HUES6 (cell line): ENCODE measurements around the gene PHACTR1.
"Not testable (repeated sequence)": the region's sequence is repeated elsewhere in the genome, so short reads cannot be mapped to it uniquely, and the experiment has no call there.

Source experiments
- H3K27ac ChIP-seq: 2 replicates; pipeline ENCODE4 v1.7.0; 2013; ENCODE audit warnings: low read depth, mild to moderate bottlenecking, low read length, inconsistent platforms
- H3K27me3 ChIP-seq: 2 replicates; pipeline ENCODE4 v1.6.1; 2013; ENCODE audit warnings: low read length; ENCODE audit not compliant: control insufficient read depth, insufficient read depth
- H3K36me3 ChIP-seq: 2 replicates; pipeline ENCODE4 v1.6.1; 2013; ENCODE audit warnings: low read length; ENCODE audit not compliant: control insufficient read depth, insufficient read depth
- H3K4me1 ChIP-seq: 2 replicates; pipeline ENCODE4 v1.6.1; 2013; ENCODE audit warnings: low read length; ENCODE audit not compliant: control insufficient read depth, insufficient read depth
- H3K4me3 ChIP-seq: 2 replicates; pipeline ENCODE4 v1.5.1; 2013; ENCODE audit warnings: low read depth, low read length
- H3K9ac ChIP-seq: one replicate; pipeline ENCODE4 v1.6.1; 2013; ENCODE audit warnings: mild to moderate bottlenecking, low read length
- H3K9me3 ChIP-seq: 2 replicates; pipeline ENCODE4 v1.6.1; 2013; ENCODE audit warnings: low read depth, low read length; ENCODE audit not compliant: control insufficient read depth, insufficient read depth

PHACTR1 gene

DNA sequence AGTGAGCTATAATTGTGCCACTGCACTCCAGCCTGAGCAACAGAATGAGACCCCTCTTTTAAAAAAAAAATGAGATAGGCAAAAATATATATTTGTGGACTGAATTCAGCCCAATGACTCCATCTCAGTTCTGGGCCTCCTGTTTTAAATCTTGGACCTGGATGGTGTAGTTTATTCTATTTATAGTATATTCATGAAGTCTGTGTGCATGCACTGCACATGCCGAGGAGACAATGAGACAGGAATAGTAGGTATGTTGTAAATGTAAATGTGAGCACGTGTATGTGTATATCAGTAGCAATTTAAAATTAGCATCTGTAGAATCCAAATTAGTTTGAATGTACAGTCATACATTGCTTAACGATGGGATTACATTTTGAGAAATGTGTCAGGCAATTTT lies 520.8 kb downstream of the PHACTR1 start:
- H3K27me3 ChIP-seq, result no peaks in the 10 kb centered on the region
- H3K4me3 ChIP-seq, result no peak overlapping the region
- no peak overlapping the region for H3K27ac ChIP-seq

DNA sequence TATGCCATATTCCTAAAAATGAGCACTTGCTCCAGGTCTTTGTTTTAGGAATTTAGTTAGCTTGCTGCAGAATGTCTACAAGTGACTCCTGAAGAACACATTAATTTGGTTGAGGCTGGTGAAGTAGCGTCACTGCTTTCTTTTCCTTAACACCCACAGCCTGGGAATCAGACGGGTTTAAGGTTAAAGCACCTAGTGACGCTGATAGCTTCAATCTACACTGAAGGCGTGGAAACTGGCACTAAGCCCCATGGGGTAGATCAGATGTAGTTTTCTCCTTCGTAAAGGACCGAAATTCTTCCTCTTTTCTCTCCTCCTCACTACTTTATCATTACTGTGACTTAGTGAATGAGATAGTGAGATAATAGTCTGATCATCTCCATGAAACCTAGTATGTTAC lies 521.5 kb downstream of the PHACTR1 start:
- Histone ChIP-seq H3K27me3 (no peaks in the 10 kb centered on the region), H3K27ac (no peak overlapping the region), H3K4me1 (no peaks in the 10 kb centered on the region), H3K4me3 (no peak overlapping the region), H3K9me3 (no peaks in the 10 kb centered on the region), H3K36me3 (no peaks in the 10 kb centered on the region), H3K9ac (no peak overlapping the region)

More for the DNA sequence above, 520.8 kb downstream of the PHACTR1 start:
- Histone ChIP-seq H3K9me3 (no peaks in the 10 kb centered on the region), H3K36me3 (no peaks in the 10 kb centered on the region), H3K9ac (no peak overlapping the region), H3K4me1 (no peaks in the 10 kb centered on the region)

DNA sequence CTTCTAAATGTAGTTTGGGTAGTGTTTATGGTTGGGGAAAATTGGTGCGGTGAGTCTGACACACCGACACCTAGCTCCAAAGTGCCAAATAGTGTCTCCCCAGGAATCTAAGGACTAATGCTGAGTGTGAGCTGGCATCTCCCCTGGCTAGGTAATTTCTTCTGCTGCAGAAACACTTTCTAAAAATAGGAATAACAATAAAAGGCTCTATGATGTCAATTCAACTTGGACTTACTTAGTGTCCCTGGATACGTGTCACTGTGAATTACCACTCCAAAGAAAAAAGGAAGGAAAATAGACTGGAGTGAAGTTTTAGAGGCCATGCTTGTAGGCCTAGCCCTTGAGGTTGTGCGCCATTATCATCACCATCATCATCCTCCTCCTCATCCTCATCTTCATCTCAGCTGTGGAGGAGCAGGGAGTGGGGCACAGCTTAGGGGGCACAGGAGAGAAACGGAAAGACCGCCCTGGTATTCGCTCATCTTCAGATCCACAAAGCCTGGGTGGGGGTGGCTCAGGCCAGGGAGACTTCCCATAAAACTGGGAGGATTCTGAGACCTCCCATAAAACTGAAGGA lies 522.2 kb downstream of the PHACTR1 start:
- Histone ChIP-seq H3K9ac (no peak overlapping the region), H3K4me3 (no peak overlapping the region), H3K27ac (no peak overlapping the region), H3K27me3 (no peaks in the 10 kb centered on the region), H3K9me3 (peaks cover 3% of the 10 kb centered on the region; the same call in 1 of the 2 replicates), H3K4me1 (no peaks in the 10 kb centered on the region), H3K36me3 (no peaks in the 10 kb centered on the region)

DNA sequence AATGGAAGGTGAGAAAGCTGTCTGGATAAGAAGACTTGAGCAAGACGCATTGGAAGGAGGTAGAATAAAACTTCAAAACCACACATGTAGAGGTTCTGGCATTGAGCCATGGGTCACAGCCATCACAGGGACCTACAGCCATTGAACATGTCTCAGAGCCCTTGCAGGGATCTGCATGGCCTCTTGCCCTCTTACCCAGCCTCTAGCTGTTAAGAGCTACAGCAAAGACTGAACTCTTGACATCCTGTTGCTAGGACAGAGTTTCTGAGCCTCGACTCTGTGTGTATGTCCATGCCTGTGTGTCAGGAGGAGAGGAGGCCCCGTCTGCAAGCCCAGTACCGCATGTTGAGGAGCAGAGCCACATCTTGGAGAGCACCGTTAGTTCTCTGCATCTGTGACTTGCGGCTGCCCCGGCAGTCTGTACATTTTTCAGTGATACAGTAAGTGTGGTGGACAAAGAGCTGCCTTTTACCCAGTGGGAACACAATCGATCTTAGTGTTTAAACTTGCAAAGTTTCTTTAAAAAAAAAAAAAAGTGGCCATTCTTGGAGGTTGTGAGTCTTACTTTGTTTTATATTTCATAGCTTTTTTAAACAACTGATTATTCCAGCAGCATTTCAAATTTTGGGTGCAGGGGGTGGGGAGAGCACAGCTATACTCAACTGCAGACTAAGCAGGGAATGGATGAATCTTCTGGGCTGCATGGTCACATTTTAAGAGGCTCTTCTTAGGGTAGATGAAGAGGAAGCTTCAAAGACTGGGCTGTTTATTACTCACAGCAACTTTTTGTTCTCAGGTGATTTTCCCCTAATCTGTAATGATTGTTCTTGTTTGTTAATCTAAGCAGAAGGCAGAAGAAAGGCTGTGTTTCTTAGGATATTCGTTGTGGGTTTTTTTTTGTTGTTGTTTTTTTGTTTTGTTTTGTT lies 523.2 kb downstream of the PHACTR1 start:
- no peak overlapping the region for H3K4me3 ChIP-seq
- no peaks in the 10 kb centered on the region for H3K36me3 ChIP-seq
- no peaks in the 10 kb centered on the region for H3K4me1 ChIP-seq
- H3K27ac ChIP-seq, result no peak overlapping the region
- no peak overlapping the region for H3K9ac ChIP-seq
- H3K27me3 ChIP-seq, result no peaks in the 10 kb centered on the region
- peaks cover 4% of the 10 kb centered on the region; the same call in 1 of the 2 replicates for H3K9me3 ChIP-seq

DNA sequence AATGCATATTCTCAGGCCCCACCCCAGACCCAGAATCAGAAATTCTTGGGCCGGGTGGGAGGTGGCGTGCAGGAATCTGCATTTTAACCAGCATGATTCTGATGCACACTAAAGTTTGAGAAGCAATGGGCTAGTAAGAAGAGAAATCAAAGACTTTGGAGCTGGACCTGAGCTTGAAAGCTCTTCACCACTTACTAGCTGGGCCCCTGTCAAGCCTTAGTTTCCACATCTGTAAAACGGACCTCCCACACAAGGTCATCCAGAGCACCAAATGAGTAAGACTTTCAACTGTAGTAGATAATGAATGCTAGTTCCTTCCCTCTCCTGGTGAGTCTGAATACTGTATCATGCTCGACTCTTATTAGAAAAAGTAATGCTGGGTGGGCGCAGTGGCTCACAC lies 524.8 kb downstream of the PHACTR1 start:
- no peaks in the 10 kb centered on the region for H3K27me3 ChIP-seq
- H3K9me3 ChIP-seq, result peaks cover 4% of the 10 kb centered on the region; the same call in 1 of the 2 replicates
- H3K9ac ChIP-seq, result no peak overlapping the region
- no peak overlapping the region for H3K27ac ChIP-seq
- H3K4me1 ChIP-seq, result no peaks in the 10 kb centered on the region
- H3K36me3 ChIP-seq, result no peaks in the 10 kb centered on the region
- no peak overlapping the region for H3K4me3 ChIP-seq

DNA sequence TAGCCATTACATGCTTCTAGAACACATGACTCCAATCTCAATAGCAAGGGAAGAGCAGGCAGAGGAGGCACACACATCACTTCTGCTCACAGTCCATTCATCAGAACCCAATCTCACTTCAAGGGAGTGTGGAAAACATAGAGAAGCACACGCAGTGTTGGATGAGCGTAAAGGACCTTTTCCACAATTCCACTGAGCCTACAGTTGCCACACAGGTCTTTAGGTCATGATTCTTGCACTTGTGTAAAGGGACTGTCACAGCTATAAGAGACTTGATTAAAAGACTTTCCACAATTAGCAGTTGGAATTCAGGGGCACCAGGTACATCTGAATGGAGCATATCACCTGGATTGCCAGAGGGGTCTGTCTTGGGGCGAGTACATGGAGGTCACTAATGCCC lies 525.6 kb downstream of the PHACTR1 start:
- Histone ChIP-seq H3K9me3 (peaks cover 4% of the 10 kb centered on the region; the same call in 1 of the 2 replicates), H3K9ac (no peak overlapping the region), H3K4me1 (no peaks in the 10 kb centered on the region), H3K36me3 (no peaks in the 10 kb centered on the region), H3K27ac (no peak overlapping the region), H3K4me3 (no peak overlapping the region), H3K27me3 (no peaks in the 10 kb centered on the region)

DNA sequence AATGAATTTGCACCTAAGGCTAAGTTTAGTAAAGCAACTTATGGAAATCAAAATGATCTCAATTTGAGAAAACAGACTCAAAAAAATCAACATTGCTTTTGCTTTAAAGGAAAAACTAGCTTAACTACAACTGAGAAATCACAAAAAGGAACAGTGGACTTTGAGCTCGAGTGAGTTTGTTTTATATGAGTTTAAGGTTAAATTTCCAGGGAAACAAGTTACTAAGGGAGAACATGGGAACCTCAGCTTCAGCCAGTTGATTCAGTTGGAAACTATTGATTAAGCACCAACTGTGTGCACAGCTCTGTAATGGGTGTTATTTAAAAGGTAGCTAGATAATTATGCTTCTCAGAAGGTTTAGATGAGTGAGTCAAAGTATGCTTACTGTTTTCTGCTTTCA lies 526.0 kb downstream of the PHACTR1 start:
- no peak overlapping the region for H3K9ac ChIP-seq
- H3K27ac ChIP-seq, result no peak overlapping the region
- no peaks in the 10 kb centered on the region for H3K4me1 ChIP-seq
- H3K9me3 ChIP-seq, result peaks cover 4% of the 10 kb centered on the region; the same call in 1 of the 2 replicates
- no peaks in the 10 kb centered on the region for H3K27me3 ChIP-seq
- H3K36me3 ChIP-seq, result no peaks in the 10 kb centered on the region
- no peak overlapping the region for H3K4me3 ChIP-seq

DNA sequence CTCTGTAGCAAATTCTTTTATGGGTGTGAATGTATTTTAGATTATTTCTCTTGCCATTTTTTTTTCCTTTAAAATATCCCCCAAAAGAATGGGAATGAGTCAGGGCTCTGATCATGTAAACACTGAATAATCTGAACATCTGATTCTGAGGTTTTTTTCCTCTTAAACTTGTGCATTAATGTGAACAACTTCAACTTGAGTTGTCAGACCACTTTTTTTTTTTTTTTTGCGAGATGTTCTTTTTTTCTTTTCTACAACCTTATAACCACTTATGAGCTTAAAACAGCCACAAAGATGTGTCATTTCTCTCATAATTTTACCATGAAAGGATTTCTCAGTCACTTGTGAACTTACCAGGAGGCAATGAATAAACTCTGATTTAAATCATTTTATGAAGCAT lies 526.5 kb downstream of the PHACTR1 start:
- Histone ChIP-seq H3K4me1 (peaks cover 3% of the 10 kb centered on the region), H3K4me3 (no peak overlapping the region), H3K9me3 (peaks cover 4% of the 10 kb centered on the region; the same call in 1 of the 2 replicates), H3K27ac (no peak overlapping the region), H3K36me3 (no peaks in the 10 kb centered on the region), H3K27me3 (no peaks in the 10 kb centered on the region), H3K9ac (no peak overlapping the region)

DNA sequence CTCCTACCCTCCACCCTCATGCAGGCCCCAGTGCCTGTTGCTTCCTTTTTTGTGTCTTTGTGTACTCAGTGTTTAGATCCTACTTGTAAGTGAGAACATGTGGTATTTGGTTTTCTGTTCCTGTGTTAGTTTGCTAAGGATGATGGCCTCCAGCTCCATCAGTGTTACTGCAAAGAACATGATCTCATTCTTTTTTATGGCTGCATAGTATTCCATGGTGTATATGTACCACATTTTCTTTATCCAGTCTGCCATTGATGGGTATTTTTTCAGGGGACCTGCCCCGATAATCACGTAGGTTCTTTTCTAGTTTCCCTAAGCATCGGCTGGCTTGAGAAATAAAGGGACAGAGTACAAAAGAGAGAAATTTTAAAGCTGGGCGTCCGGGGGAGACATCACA lies 527.2 kb downstream of the PHACTR1 start:
- H3K4me3 ChIP-seq, H3K9ac ChIP-seq, H3K36me3 ChIP-seq, H3K27me3 ChIP-seq, H3K9me3 ChIP-seq, H3K27ac ChIP-seq: not testable (repeated sequence)
- H3K4me1 ChIP-seq, result peaks cover 10% of the 10 kb centered on the region

DNA sequence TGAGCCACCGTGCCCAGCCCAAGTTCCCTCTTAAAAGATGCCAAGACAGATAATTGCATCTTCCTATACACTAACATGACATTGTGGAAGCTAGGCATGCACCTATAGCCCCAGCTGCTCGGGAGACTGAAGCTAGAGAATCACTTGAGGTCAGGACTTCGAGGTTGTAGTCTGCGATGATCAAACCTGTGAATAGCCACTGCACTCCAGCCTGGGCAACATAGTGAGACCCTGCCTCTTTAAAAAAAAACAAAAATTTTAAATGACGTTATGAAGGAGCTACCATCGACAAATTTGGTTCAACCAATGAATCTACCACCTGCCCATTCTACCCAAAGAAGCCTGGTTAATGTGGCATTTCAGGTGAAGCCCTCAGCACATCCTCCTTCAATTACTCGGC lies 531.1 kb downstream of the PHACTR1 start:
- Histone ChIP-seq H3K9ac (no peak overlapping the region), H3K4me3 (no peak overlapping the region), H3K27me3 (no peaks in the 10 kb centered on the region), H3K9me3 (peaks cover 4% of the 10 kb centered on the region; the same call in 1 of the 2 replicates), H3K27ac (no peak overlapping the region), H3K4me1 (peaks cover 13% of the 10 kb centered on the region), H3K36me3 (no peaks in the 10 kb centered on the region)

DNA sequence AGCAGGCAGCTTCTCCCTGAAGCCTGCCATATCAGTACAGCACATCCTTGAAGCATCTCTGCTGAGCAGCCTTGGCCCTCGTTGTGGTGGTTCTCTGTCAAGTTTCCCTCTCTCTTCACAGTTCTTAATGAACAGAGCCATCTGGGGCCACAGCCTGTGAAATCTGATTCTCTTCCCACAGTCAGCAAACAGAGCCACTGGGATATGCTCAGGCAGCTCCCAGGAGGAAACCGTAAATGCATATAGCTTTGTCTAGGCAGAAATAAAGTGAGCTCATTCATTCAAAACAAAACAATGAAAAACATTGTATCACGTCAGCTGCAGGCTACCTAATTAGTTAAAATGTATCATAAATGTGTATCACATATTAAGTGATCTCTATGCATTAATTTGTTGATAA lies 531.5 kb downstream of the PHACTR1 start:
- peaks cover 4% of the 10 kb centered on the region; the same call in 1 of the 2 replicates for H3K9me3 ChIP-seq
- no peak overlapping the region for H3K27ac ChIP-seq
- no peaks in the 10 kb centered on the region for H3K36me3 ChIP-seq
- H3K9ac ChIP-seq, result no peak overlapping the region
- no peaks in the 10 kb centered on the region for H3K27me3 ChIP-seq
- no peak overlapping the region for H3K4me3 ChIP-seq
- H3K4me1 ChIP-seq, result peaks cover 13% of the 10 kb centered on the region
